H1 (cell line): ENCODE results near the gene PRICKLE1. TPM values are rescaled to one million over a fixed set of nuclear protein-coding genes. Genes with fewer than 3 reads are reported as not detected.
A peak's percentile ranks its signal among the peaks of the same experiment; 100 is the strongest.

Experiments
- ATF2 ChIP-seq: IDR thresholded peaks from 2 replicates; pipeline ENCODE4 v1.6.1; 2012; ENCODE audit warnings: low read length, inconsistent platforms
- CEBPB ChIP-seq: IDR thresholded peaks from 2 replicates; pipeline ENCODE4 v1.6.1; 2012; ENCODE audit warnings: low read depth, low read length
- CHD1 ChIP-seq: IDR thresholded peaks from 2 replicates; pipeline ENCODE4 v1.6.1; 2012; ENCODE audit warnings: low read depth, low read length, improper control_type of control experiment
- CHD7 ChIP-seq: fragments of 300-600 bp; sonication (generic); IDR thresholded peaks from 2 replicates; pipeline ENCODE4 v1.7.1; 2012; ENCODE audit warnings: low read length, moderate library complexity, mild to moderate bottlenecking, inconsistent platforms; ENCODE audit not compliant: insufficient replicate concordance
- GTF2F1 ChIP-seq: IDR thresholded peaks from 2 replicates; pipeline ENCODE4 v1.6.1; 2012; ENCODE audit warnings: low read depth, low read length, improper control_type of control experiment, borderline replicate concordance
- HDAC2 ChIP-seq, 2 experiments: fragments of 300-600 bp in 1 of 2; sonication (generic) in 1 of 2; IDR thresholded peaks; 2 replicates each; pipeline ENCODE4 v1.6.1; 2011 to 2012; ENCODE audit warnings: low read depth in 2 of 2, low read length in 2 of 2, mild to moderate bottlenecking in 2 of 2, moderate library complexity in 2 of 2, borderline replicate concordance in 1 of 2, inconsistent platforms in 1 of 2
- SAP30 ChIP-seq: fragments of 300-600 bp; sonication (generic); IDR thresholded peaks from 2 replicates; pipeline ENCODE4 v1.7.1; 2012; ENCODE audit warnings: low read length, moderate library complexity, mild to moderate bottlenecking, inconsistent platforms; ENCODE audit not compliant: insufficient read depth, insufficient replicate concordance
- TAF1 ChIP-seq: IDR thresholded peaks from 2 replicates; pipeline ENCODE4 v1.6.1; 2011; ENCODE audit warnings: mild to moderate bottlenecking, low read depth, low read length
- TCF12 ChIP-seq: IDR thresholded peaks from 2 replicates; pipeline ENCODE4 v1.6.1; 2011; ENCODE audit warnings: low read depth, mild to moderate bottlenecking, low read length
- ZNF274 ChIP-seq: IDR thresholded peaks from 2 replicates; pipeline ENCODE4 v1.7.0; 2012; ENCODE audit warnings: low read length, borderline replicate concordance; ENCODE audit errors: extremely low read depth
- polyA plus RNA-seq, 7 experiments: library from polyadenylated mRNA; depleted of rRNA in 3 of 7; stranded (reverse) in 5 of 7; unstranded in 2 of 7; fragments of >200 nt in 5 of 7; fragments of 200-250 nt in 2 of 7; gene quantifications; 1 replicate in 5 of 7; 2 replicates in 1 of 7; 4 replicates in 1 of 7; pipeline versions ENCODE4 v1.2.1 to v1.2.3, GENCODE V29; 2011 to 2013; ENCODE audit warnings: missing spikeins in 2 of 7, mixed read lengths in 2 of 7
- total RNA-seq: library from RNA; stranded (reverse); fragmentation: NEBNext Ultra II Directional; extraction: Animal tissue kit (Norgen Biotek cat#: 25700); gene quantifications from 2 replicates; pipeline ENCODE4 v1.2.1, GENCODE V29; 2021

PRICKLE1 gene
- total and polyA plus RNA-seq, 2 of the 8 experiments (the other 6 are each of a cell fraction or from before 2014, with no cell fraction given), result 14.0 to 22.4 TPM

- TF ChIP-seq HDAC2 (IDR thresholded peaks at IDR 0.05; ENCODE audit: borderline replicate concordance in 1 of 2, low read depth in 2 of 2, low read length in 2 of 2), result 0 out of 4 replicates have a peak, but pooled peaks of 1 of the 2 experiments have one; percentile 39
- no peak for TF ChIP-seq TAF1
- TF ChIP-seq TCF12, result 0 out of 2 replicates have a peak, but pooled peaks have one; percentile 8
- no peak for TF ChIP-seq ATF2
- TF ChIP-seq GTF2F1, result no peak
- TF ChIP-seq CHD1, result no peak
- TF ChIP-seq SAP30, result no peak
- TF ChIP-seq CEBPB, result no peak
- no peak for TF ChIP-seq CHD7
- no peak for TF ChIP-seq ZNF274
Observed at GRCh38 chr12:42510823-42511222, 78.7 kb downstream of the PRICKLE1 start (continued).
